ENCODE measurements around the gene SULT6B1.

The SULT6B1 gene

DNA sequence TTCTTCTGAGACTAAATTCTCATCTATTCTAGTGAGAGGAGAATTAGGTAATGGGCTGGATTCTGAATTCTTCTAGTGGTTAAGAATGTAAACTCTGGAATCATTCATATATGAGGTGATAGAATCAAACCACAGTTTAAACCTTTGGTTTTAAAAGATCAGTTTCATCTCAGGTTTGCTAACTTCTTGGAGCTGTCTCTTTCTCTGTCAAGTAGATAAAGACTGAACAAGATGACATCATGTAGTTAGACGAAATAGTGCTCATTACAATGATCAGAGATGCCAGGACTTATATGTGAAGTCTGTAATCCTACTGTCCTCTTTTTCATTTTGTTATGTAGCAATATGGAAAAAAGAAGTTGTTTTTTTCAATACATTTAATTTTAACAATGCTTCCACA lies 12.7 kb upstream of the SULT6B1 start:
- TF ChIP-seq, protein P1, sequence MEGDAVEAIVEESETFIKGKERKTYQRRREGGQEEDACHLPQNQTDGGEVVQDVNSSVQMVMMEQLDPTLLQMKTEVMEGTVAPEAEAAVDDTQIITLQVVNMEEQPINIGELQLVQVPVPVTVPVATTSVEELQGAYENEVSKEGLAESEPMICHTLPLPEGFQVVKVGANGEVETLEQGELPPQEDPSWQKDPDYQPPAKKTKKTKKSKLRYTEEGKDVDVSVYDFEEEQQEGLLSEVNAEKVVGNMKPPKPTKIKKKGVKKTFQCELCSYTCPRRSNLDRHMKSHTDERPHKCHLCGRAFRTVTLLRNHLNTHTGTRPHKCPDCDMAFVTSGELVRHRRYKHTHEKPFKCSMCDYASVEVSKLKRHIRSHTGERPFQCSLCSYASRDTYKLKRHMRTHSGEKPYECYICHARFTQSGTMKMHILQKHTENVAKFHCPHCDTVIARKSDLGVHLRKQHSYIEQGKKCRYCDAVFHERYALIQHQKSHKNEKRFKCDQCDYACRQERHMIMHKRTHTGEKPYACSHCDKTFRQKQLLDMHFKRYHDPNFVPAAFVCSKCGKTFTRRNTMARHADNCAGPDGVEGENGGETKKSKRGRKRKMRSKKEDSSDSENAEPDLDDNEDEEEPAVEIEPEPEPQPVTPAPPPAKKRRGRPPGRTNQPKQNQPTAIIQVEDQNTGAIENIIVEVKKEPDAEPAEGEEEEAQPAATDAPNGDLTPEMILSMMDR (IDR thresholded peaks at IDR 0.05), result no peak

DNA sequence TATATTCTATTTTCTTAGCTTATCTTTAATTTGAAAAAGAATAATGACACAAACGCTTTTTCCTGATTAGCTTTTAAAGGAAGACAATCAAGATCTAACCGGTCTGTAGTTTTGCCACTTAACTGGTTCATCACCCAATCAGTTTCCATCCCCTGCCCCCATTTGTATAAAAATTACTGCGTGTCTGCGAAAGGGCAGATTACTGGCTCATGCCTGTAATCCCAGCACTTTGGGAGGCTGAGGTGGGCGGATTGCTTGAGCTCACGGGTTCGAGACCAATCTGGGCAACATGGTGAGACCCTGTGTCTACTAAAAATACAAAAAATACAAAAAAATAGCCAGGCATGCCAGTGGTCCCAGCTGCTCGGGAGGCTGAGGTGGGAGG lies 10.2 kb upstream of the SULT6B1 start:
- TF ChIP-seq, protein P1 (IDR thresholded peaks at IDR 0.05), result no peak

DNA sequence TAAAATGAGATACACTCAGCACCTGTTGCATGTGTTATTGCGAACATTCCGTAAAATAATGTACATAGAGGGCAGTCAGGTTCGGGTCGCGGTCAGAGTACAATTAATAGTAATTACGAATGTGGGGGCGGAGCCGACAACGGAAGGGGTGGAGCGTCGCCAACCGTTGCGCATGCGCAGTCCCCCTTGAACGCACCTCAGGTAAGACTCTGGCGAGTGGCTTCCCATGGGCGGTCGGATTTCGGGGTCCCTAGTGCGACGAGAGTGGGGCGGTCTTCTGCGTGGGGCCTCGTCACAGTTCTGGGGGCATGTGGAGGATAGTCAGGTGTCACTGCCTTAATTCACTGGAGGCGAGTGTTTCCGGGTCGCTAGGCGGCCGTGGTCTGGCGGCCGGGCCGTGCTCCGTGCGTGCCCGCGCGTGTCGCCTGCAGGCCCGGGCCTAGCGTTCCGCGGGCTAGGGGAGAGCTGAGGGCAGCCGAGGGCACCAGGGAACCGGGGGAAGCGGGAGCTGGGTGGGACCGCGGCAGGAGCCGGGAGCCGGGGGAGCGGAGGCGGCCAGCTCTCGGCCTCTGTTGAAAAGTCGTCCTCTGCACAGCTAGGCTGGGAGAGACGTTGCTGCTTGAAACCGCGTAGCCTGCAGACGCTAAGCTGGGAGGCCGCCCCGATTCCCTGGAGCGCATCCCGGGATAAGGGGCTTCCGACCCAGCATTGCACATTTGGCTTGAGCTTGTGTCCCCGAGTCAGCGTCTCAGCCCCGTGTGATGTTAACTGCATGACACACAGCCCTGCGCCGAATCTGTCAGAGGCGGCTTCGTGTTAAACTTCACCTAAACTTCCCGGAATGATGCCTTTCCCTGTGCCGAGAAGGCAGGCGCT lies 8.1 kb upstream of the SULT6B1 start, which contains the start of gene CEBPZOS:
CEBPZOS (plus strand) TSS at position 177 of the 876 bp plus-strand sequence. CDS start 3,209 bp downstream, outside the sequence.
- TF ChIP-seq, protein P1 (IDR thresholded peaks at IDR 0.05), result no peak

DNA sequence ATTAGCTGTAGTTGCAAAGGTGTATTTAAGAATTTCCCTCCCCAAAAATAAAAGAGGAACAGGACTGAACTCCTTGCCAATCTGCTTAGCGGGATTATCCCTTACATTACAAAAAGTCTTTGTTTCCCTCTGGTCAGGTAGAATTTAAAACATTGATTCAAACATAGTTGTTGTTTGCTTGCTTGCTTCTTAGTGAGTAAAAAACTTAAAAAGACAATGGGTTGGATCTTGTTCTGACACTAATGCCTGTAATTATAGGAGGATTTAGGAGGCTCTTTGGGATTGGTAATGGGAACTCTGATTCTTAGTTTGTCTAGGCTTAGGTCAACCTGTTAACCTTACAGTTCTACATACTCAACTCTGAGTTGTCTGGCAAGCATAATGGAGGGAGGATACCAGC lies 4.1 kb upstream of the SULT6B1 start:
- TF ChIP-seq, protein P1 (IDR thresholded peaks at IDR 0.05), result no peak

DNA sequence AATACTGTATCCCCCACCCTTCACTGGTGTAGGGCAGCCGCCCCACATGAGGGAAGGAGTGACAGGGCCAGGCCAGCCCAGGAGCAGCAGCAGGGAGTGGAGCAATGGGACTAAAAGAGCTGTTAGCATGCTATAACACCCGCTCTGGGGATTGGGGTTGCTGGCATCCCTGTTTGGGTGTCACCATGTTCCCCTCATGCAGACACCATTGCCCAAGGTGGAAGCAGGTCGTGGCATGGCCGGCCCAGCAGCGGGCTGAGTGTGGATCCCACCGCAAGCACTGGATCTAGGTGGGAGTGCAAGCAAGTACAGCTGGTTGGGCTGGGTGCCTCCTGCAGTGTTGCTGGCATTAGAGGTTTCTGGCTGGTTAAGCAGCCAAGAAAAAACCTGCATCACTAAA lies 3.3 kb upstream of the SULT6B1 start:
- TF ChIP-seq, protein P1 (IDR thresholded peaks at IDR 0.05), result no peak

DNA sequence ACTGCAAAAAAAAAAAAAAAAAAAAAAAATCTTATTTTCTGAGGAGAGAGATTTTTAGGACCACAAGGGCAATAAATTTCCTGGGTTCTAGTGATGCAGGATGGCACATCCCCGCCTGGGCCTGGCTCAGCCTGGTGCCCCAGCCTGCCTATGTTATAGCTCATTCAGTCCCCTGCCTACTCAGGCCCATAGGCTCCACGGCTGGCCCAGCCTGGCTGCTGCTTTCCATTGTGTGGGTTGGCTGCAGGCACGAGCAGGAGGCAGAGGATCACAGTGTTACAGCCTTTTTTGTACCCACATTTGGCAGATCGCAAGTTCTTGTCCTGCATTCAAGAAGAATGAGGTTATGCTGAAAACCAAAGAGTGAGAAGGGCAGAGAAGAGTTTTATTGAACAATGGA lies 2.8 kb upstream of the SULT6B1 start:
- TF ChIP-seq, protein P1 (IDR thresholded peaks at IDR 0.05), result no peak

DNA sequence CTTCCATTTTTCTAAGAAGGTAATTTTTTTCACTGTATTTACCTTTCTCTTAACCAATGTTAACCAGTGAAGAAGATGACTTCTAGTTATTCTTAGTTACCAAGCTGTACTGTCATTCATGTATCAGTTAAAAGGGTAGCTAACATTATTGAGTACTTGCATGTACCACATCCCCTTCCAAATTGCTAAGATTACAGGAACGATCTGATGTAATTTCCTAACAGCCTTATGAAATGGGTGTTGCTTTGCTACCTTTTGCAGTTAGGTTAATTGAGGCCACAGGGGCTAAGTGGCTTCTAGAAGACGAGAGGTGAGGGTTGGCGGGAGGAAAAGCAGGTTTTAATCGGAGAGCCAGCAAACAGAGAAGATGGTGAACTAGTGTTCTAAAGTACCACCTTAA lies 1.8 kb upstream of the SULT6B1 start:
- TF ChIP-seq, protein P1 (IDR thresholded peaks at IDR 0.05), result no peak
